Stimulated activated CD4-positive, alpha-beta T cell treated with anti-CD3 and anti-CD28 coated beads, Interleukin-15, amount 100 ng/mL, for 24 hours (primary cell): ENCODE measurements around the gene DMXL2.

Experiments
- DNase-seq: peaks from one replicate; pipeline ENCODE4 v3.0.0-alpha.2; 2020

The DMXL2 gene

DNA sequence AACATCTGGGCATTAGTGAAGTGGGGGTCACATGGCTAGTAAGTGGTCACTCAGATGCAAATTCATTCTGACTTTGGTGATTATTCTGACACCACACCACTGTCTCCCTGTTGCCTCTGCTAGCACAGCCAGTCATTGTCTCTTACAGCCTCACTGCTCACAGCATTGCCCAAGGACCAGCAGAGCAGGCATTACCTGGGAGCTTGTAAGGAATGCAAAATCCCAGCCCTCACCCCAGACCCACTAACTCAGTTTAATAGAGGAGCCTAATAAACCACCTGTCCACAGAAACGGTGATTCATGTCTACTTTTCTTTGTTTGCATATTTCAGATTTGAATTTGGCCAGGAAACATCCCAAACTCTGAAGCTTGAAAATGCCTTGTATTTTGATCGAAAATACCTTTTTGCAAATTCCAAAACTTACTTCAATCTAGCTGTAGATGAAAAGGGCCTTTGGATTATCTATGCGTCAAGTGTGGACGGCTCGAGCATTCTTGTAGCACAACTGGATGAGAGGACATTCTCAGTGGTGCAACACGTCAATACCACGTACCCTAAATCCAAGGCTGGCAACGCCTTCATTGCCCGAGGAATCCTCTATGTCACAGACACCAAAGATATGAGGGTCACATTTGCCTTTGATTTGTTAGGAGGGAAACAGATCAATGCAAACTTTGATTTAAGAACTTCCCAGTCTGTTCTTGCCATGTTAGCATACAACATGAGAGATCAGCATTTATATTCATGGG is 218.4 kb downstream of the DMXL2 start:
- no peak for DNase-seq

GRCh38 chr15:51403072-51403878 is 219.3 kb downstream of the DMXL2 start:
- no peak for DNase-seq

- peak; percentile 19 for DNase-seq
These were observed 220.6 kb downstream of the DMXL2 start for GRCh38 chr15:51401872-51402517.

GRCh38 chr15:51401051-51401780 is 221.4 kb downstream of the DMXL2 start:
- no peak for DNase-seq

- no peak for DNase-seq
These were observed 223.9 kb downstream of the DMXL2 start for GRCh38 chr15:51398626-51399025.
